Activated CD8-positive, alpha-beta T cell treated with anti-CD3 and anti-CD28 coated beads for 36 hours (primary cell): ENCODE results near the gene DKK3. TPM values are rescaled to one million over a fixed set of nuclear protein-coding genes. Genes with fewer than 3 reads are reported as not detected.

Experiments used
- ATAC-seq: fragments of 200-7000 bp; cut with Tn5 transposase; one replicate; pipeline ENCODE4 v1.10.0; 2021; ENCODE audit warnings: mild to moderate bottlenecking, moderate library complexity
- CTCF ChIA-PET: fragments of 350-600 bp; sonication (Branson Sonifier 250); formaldehyde crosslinking; loops from one replicate; lab custom pipeline; 2021; ENCODE audit warnings: antibody characterized with exemption; lab: Charles Lee
- POLR2A ChIA-PET: fragments of 350-600 bp; sonication (Branson Sonifier 250); formaldehyde crosslinking; loops from one replicate; lab custom pipeline; 2021; ENCODE audit warnings: antibody characterized with exemption; lab: Charles Lee
- DNase-seq: peaks from one replicate; pipeline ENCODE4 v3.0.0-alpha.2; 2020
- H3K27ac Mint-ChIP-seq: one replicate; pipeline ENCODE4 v1.8.0; 2021; ENCODE audit warnings: mild to moderate bottlenecking, mixed read lengths
- H3K27me3 Mint-ChIP-seq: one replicate; pipeline ENCODE4 v1.8.0; 2021; ENCODE audit warnings: mixed read lengths
- H3K36me3 Mint-ChIP-seq: one replicate; pipeline ENCODE4 v1.8.0; 2021; ENCODE audit warnings: low read depth, mixed read lengths
- H3K4me1 Mint-ChIP-seq: one replicate; pipeline ENCODE4 v1.8.0; 2021; ENCODE audit warnings: low read depth, mixed read lengths
- H3K4me3 Mint-ChIP-seq: one replicate; pipeline ENCODE4 v1.8.0; 2021; ENCODE audit warnings: mild to moderate bottlenecking, moderate library complexity, mixed read lengths
- H3K9me3 Mint-ChIP-seq: one replicate; pipeline ENCODE4 v1.8.0; 2021; ENCODE audit warnings: mixed read lengths
- intact Hi-C: fragments of 100-400 bp; cut with micrococcal nuclease; formaldehyde crosslinking; loops from one replicate; pipeline ENCODE4 v1.10.0; 2022
- total RNA-seq, 2 experiments: library from RNA; stranded (reverse); gene quantifications; one replicate each; pipeline ENCODE4 v1.2.3, GENCODE V29; 2021
- TF ChIP-seq, protein P1 (sequence below): fragments of 200-600 bp; IDR thresholded peaks from one replicate; pipeline ENCODE4 v1.8.0; 2022; ENCODE audit warnings: antibody characterized with exemption, mild to moderate bottlenecking

Gene DKK3
- total RNA-seq, 2 experiments from 2014 or later: not detected

DNA sequence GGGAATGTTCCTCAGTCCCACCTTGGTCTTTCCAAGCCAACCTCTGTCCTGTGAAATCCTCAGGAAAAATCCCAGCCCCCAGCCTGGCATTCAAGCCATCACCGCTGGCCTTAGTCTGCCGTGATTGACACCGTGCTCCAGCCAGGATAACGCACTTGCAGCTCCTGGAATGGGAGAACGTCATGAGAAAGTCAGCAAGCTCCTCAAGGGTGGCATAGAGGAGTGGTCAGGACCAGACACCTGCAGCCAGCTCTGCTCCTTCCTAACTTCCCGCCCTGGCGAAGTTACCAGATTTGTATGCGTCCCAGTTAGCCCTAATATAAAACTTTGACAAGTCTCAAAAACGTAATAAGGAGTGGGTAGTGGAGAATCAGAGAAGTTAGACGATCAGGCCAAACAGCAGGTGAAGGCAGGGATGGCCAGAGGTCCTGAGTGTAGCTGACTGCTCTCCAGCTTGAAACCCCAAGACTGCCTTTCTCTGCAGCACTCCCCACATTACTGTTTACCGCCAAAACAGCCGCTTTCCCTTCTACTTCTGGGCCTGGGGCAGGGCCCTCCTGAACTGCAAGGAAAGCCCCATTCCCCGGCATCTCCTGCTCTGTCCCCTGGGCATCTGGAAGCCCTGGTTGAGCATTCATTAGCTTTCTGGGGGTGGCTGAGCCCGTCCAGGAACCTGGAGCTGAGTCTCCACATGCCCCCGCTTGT is 1.3 kb upstream of the DKK3 start:
- Mint-ChIP-seq H3K27ac (no peak overlapping the region), H3K4me1 (peaks cover 8% of the 10 kb centered on the region), H3K36me3 (no peaks in the 10 kb centered on the region), H3K4me3 (peak overlapping the region; percentile 45), H3K9me3 (no peaks in the 10 kb centered on the region), H3K27me3 (peaks cover 64% of the 10 kb centered on the region)
- DNase-seq: no peak
- POLR2A ChIA-PET: interaction anchor here (0.5 to 0.7 kb wide), 2 partner anchors 65 to 142 kb away, joined by 3 read pairs; no protein-coding TSS in a partner anchor
- intact Hi-C loops: no loop called here
- TF ChIP-seq, protein P1, sequence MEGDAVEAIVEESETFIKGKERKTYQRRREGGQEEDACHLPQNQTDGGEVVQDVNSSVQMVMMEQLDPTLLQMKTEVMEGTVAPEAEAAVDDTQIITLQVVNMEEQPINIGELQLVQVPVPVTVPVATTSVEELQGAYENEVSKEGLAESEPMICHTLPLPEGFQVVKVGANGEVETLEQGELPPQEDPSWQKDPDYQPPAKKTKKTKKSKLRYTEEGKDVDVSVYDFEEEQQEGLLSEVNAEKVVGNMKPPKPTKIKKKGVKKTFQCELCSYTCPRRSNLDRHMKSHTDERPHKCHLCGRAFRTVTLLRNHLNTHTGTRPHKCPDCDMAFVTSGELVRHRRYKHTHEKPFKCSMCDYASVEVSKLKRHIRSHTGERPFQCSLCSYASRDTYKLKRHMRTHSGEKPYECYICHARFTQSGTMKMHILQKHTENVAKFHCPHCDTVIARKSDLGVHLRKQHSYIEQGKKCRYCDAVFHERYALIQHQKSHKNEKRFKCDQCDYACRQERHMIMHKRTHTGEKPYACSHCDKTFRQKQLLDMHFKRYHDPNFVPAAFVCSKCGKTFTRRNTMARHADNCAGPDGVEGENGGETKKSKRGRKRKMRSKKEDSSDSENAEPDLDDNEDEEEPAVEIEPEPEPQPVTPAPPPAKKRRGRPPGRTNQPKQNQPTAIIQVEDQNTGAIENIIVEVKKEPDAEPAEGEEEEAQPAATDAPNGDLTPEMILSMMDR: no peak
- CTCF ChIA-PET: interaction anchor here (1.3 kb wide), 1 partner anchor 46 kb away, joined by 3 read pairs; no protein-coding TSS in a partner anchor
- ATAC-seq: no peak

DNA sequence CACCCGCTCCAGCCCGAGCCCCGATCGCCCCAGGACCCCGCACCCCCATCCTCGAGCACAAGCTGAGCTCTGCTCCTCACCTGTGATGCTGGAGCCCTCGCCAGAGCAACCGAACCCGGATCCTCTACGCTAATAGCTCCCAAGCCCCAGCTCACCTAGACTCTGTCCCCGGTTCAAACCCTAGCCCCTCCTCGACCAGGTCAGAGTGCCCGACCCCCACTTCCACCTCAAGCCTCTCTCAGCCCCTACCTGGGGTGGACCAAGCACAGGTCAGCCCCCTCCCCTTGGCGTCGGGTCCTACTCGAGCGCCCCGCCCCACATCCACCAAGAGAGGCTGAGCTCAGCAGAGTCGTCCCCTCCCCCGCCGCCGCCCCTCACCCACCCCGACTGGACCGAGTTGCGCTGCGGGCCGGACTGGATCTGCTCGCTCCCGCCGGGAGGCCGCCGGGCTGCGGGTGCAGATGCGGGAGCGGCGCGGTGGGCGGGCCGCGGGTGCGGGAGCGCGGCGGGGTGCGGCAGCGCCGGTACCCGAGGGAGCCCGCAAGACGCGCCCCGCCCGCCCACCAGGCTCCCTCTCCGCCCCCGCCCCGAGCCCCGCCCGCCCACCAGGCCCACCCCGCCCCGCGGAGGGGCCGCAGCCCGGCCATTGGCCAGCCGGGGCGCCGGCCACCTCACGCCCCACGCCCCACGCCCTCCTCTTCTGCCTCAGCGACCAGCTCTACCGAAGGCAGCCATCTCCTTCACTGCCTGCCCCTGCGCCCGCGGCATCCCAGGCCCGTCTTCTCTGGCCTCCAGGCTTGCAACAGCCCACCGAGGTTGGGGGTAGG is 577 bp upstream of the DKK3 start:
- Mint-ChIP-seq H3K27ac (no peak overlapping the region), H3K36me3 (no peaks in the 10 kb centered on the region), H3K27me3 (peaks cover 70% of the 10 kb centered on the region), H3K4me1 (peaks cover 8% of the 10 kb centered on the region), H3K9me3 (no peaks in the 10 kb centered on the region), H3K4me3 (peak overlapping the region; percentile 55)
- intact Hi-C loops: no loop called here
- ATAC-seq: no peak
- CTCF ChIA-PET: interaction anchor here (1.3 kb wide), 1 partner anchor 45 kb away, joined by 3 read pairs; no protein-coding TSS in a partner anchor
- TF ChIP-seq, protein P1: no peak
- no peak for DNase-seq
- POLR2A ChIA-PET: interaction anchor here (0.7 kb wide), 1 partner anchor 141 kb away, joined by 3 read pairs; no protein-coding TSS in a partner anchor

DNA sequence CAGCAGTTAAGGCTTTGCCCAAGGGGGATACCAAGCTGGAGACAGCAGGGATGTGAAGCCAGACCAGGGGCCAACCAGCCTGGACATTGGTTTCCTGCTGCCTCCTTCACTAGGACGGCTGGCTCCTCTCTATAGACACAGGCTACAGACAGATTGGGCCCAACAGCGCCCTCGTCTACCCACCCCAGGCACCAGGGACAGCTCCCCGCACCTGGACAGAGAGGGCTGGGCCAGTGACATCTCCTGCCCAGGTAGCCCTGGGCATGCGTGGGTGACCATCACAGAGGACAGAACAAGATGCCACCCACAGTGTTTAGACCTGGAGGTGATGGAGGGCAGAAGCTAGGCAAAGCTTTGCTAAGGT is 1.2 kb downstream of the DKK3 start:
- ChIA-PET POLR2A (no interaction called here), CTCF (no interaction called here)
- H3K36me3 Mint-ChIP-seq: no peaks in the 10 kb centered on the region
- H3K27me3 Mint-ChIP-seq: peaks cover 62% of the 10 kb centered on the region
- no peaks in the 10 kb centered on the region for H3K9me3 Mint-ChIP-seq
- H3K4me1 Mint-ChIP-seq: peaks cover 8% of the 10 kb centered on the region
- ATAC-seq: no peak
- intact Hi-C loops: no loop called here
- TF ChIP-seq, protein P1: no peak
- DNase-seq: no peak
- H3K27ac Mint-ChIP-seq: no peak overlapping the region
- H3K4me3 Mint-ChIP-seq: no peak overlapping the region

DNA sequence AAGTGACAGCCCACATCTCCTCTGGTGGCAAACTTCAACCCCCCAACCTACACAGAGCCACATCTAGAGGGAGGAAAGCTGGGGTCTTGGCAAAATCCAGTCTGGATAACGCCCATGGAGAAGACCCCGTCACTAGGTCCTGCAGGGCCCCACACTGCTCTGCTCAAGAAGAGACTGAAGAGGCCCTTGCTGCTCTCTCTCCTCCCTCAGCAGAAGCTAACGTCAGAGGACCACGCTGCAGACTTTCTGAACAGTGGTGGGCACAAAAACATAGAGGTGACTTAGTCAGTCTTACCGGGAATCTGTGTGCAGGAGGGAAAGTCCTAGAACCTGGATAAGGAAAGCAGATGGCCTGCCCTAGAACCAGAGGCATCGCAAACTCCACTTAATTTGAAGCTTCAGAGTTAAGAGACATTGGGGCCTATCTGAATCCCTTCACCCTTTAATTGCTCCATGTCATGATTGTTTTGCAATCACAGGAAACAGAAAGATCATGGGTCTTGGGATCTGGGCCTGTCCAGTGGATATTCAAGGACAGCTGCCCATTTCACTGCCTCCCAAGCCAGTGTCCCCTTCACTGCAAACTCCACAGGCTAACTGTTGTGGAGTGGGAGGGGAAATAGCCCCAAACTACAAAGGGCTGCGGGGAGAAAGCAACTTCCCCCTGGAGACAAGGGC is 1.7 kb downstream of the DKK3 start:
- TF ChIP-seq, protein P1: no peak
- peaks cover 8% of the 10 kb centered on the region for H3K4me1 Mint-ChIP-seq
- no peaks in the 10 kb centered on the region for H3K36me3 Mint-ChIP-seq
- ChIA-PET POLR2A (no interaction called here), CTCF (interaction anchor here (0.8 to 1.3 kb wide), 3 partner anchors 40 to 274 kb away, joined by 3 to 4 read pairs (median 4); no protein-coding TSS in a partner anchor)
- H3K27me3 Mint-ChIP-seq: peaks cover 59% of the 10 kb centered on the region
- intact Hi-C loops: no loop called here
- no peak for DNase-seq
- H3K27ac Mint-ChIP-seq: no peak overlapping the region
- no peak overlapping the region for H3K4me3 Mint-ChIP-seq
- H3K9me3 Mint-ChIP-seq: no peaks in the 10 kb centered on the region
- no peak for ATAC-seq
